Muscle of leg (tissue), 11 donors: ENCODE measurements around the gene CLCN2. TPM values are rescaled to one million over a fixed set of nuclear protein-coding genes. Genes with fewer than 3 reads are reported as not detected.
A peak's percentile ranks its signal among the peaks of the same experiment; 100 is the strongest.

ENCODE experiments used
- DNase-seq: peaks from one replicate; pipeline ENCODE4 v3.0.0; 2013
- H3K27ac ChIP-seq: one replicate; pipeline ENCODE4 v1.5.1; 2013; ENCODE audit warnings: mild to moderate bottlenecking, low read length, control low read depth
- H3K27me3 ChIP-seq: one replicate; pipeline ENCODE4 v1.6.1; 2013; ENCODE audit warnings: low read length; ENCODE audit not compliant: control insufficient read depth, insufficient read depth
- H3K36me3 ChIP-seq: one replicate; pipeline ENCODE4 v1.6.1; 2013; ENCODE audit warnings: low read length; ENCODE audit not compliant: control insufficient read depth, insufficient read depth
- H3K4me1 ChIP-seq: one replicate; pipeline ENCODE4 v1.6.1; 2013; ENCODE audit warnings: low read length; ENCODE audit not compliant: control insufficient read depth, insufficient read depth
- H3K4me3 ChIP-seq: one replicate; pipeline ENCODE4 v1.5.1; 2013; ENCODE audit warnings: low read length, control low read depth
- H3K9me3 ChIP-seq: replicated peaks from 2 replicates; pipeline ENCODE4 v1.6.1; 2013; ENCODE audit warnings: low read depth, low read length; ENCODE audit not compliant: control insufficient read depth
- WGBS: methylation state at CpG from one replicate; pipeline ENCODE4 v1.1.5; 2013; ENCODE audit warnings: missing lambda C conversion rate; ENCODE audit not compliant: insufficient coverage; 5-methylcytosine and 5-hydroxymethylcytosine counted together
- polyA plus RNA-seq, 8 donors: library from polyadenylated mRNA; unstranded; fragments of 120-200 nt; gene quantifications; one replicate each; pipeline versions ENCODE4 v1.2.1 to v1.2.3, GENCODE V29; 2013; ENCODE audit warnings: inconsistent platforms in 1 of 8, low replicate concordance in 1 of 8; ENCODE audit not compliant: insufficient read length in 8 of 8, insufficient read depth in 1 of 8
- total RNA-seq: library from RNA; stranded (reverse); fragments of 120-200 nt; gene quantifications from one replicate; pipeline ENCODE4 v1.2.4, GENCODE V29; 2013

Gene CLCN2
- total and polyA plus RNA-seq, 9 donors: 2.5 to 5.3 (median 3.9) TPM

DNA sequence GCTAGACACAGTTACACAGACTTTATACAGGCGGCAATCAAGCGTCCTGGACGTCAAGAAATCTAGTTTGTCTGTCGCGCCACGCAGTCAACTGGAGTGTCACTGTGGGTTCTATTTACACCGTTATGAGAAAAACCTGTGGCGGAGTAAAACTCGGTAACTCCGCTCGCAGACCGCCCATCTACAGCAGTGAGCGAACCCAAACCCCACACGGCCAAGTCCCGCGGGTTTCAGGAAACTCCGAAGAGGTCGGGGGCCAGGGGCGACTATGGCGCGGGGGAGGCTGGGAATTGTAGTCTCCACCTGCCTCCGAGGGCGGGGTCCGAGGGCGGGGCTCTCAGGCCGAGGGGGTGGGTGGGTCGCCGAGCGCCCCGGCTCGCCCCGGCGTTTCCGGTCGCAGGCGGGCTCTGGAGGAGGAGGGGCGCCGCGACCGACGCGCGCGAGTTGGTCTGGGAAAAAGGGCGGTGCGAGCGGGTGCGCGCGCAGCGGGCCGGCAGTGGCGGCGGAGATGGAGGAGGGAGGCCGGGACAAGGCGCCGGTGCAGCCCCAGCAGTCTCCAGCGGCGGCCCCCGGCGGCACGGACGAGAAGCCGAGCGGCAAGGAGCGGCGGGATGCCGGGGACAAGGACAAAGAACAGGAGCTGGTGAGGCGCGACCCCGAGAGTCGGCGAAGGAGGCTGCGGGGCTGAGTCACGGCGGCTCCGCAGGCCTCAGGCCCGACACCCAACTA is 62.5 kb downstream of the CLCN2 start, which contains the start of gene PSMD2:
PSMD2 (plus strand) TSS at position 483 of the 729 bp plus-strand sequence; CDS start at position 509, 26 bp downstream.
- Histone ChIP-seq H3K27me3 (no peaks in the 10 kb centered on the region), H3K27ac (peak within 1 kb of the TSS; percentile 53), H3K4me3 (peak within 1 kb of the TSS; percentile 90), H3K4me1 (peaks cover 14% of the 10 kb centered on the region), H3K36me3 (peaks cover 35% of the 10 kb centered on the region), H3K9me3 (no peaks in the 10 kb centered on the region)
- DNase-seq: peak; percentile 99
- WGBS: under 1% methylated on average over 72 of the region's 78 CpGs

DNA sequence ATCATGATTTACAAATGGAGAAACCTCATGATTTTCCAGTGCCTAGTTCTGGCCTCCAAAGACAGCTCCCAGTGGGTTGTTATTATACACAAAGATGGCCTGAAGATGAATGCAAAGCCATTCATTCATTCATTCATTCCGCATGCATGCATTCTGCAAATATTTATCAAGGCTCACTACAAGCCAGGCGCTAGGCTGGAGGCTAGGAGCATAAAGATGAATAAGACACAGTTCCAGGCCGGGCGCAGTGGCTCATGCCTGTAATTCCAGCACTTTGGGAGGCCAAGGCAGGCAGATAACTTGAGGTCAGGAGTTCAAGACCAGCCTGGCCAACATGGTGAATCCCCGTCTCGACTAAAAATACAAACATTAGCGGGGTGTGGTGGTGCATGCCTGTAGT is 64.8 kb downstream of the CLCN2 start:
- no peaks in the 10 kb centered on the region for H3K27me3 ChIP-seq
- no peak for DNase-seq
- 79% methylated on average over 6 of the region's 7 CpGs for WGBS
- H3K4me3 ChIP-seq: no peak overlapping the region
- H3K36me3 ChIP-seq: peaks cover 12% of the 10 kb centered on the region
- H3K27ac ChIP-seq: no peak overlapping the region
- peaks cover 14% of the 10 kb centered on the region for H3K4me1 ChIP-seq
- H3K9me3 ChIP-seq: no peaks in the 10 kb centered on the region

Other genes starting within 250 kb of the CLCN2 start
- 32.6 TPM for gene EIF2B5, start 226.2 kb downstream of the CLCN2 start, total RNA-seq
- gene EIF2B5, start 226.2 kb downstream of the CLCN2 start, polyA plus RNA-seq: 10 to 100 TPM; 35.6 to 41.0 (median 38.5) TPM
- 37.1 TPM for gene DVL3, start 206.2 kb downstream of the CLCN2 start, total RNA-seq
- gene DVL3, start 206.2 kb downstream of the CLCN2 start, polyA plus RNA-seq: 10 to 100 TPM; 69.4 to 96.9 (median 88.0) TPM
- 130 TPM for gene AP2M1, start 186.8 kb downstream of the CLCN2 start, total RNA-seq
- gene AP2M1, start 186.8 kb downstream of the CLCN2 start, polyA plus RNA-seq: 100 to 1,000 TPM; 191 to 255 (median 218) TPM
- 33.0 TPM for gene ABCF3, start 175.4 kb downstream of the CLCN2 start, total RNA-seq
- 10 to 100 TPM; 42.0 to 54.5 (median 48.8) TPM for gene ABCF3, start 175.4 kb downstream of the CLCN2 start, polyA plus RNA-seq
- gene VWA5B2, start 132.0 kb downstream of the CLCN2 start, total RNA-seq: 0.04 TPM
- gene VWA5B2, start 132.0 kb downstream of the CLCN2 start, polyA plus RNA-seq: 1 to 10 TPM in 1 of 8 donors, under 1 TPM in 7; 0.23 to 1.2 (median 0.42) TPM
- 9.6 TPM for gene ALG3, start 112.6 kb downstream of the CLCN2 start, total RNA-seq
- gene ALG3, start 112.6 kb downstream of the CLCN2 start, polyA plus RNA-seq: 10 to 100 TPM; 21.5 to 28.0 (median 23.2) TPM
- 1.6 TPM for gene EEF1AKMT4, start 111.9 kb downstream of the CLCN2 start, total RNA-seq
- 1 to 10 TPM; 1.0 to 2.1 (median 1.6) TPM for gene EEF1AKMT4, start 111.9 kb downstream of the CLCN2 start, polyA plus RNA-seq
- 0.04 TPM for gene CAMK2N2, start 100.1 kb downstream of the CLCN2 start, total RNA-seq
- under 1 TPM in 2 of 8 donors, not detected in 6; 0.10 to 0.16 TPM for gene CAMK2N2, start 100.1 kb downstream of the CLCN2 start, polyA plus RNA-seq
- not detected for gene ECE2, start 85.6 kb downstream of the CLCN2 start, total RNA-seq
- gene ECE2, start 85.6 kb downstream of the CLCN2 start, polyA plus RNA-seq: not detected
- gene PSMD2, start 62.4 kb downstream of the CLCN2 start, total RNA-seq: 108 TPM
- 100 to 1,000 TPM; 145 to 200 (median 185) TPM for gene PSMD2, start 62.4 kb downstream of the CLCN2 start, polyA plus RNA-seq
- 115 TPM for gene EIF4G1, start 47.0 kb downstream of the CLCN2 start, total RNA-seq
- 100 to 1,000 TPM; 161 to 242 (median 202) TPM for gene EIF4G1, start 47.0 kb downstream of the CLCN2 start, polyA plus RNA-seq
- gene FAM131A, start 24.0 kb downstream of the CLCN2 start, total RNA-seq: 9.8 TPM
- 10 to 100 TPM in 5 of 8 donors, 1 to 10 TPM in 3; 8.4 to 14.9 (median 10.7) TPM for gene FAM131A, start 24.0 kb downstream of the CLCN2 start, polyA plus RNA-seq
- 53.2 TPM for gene POLR2H, start 105 bp upstream of the CLCN2 start, total RNA-seq
- 10 to 100 TPM; 39.9 to 55.0 (median 48.5) TPM for gene POLR2H, start 105 bp upstream of the CLCN2 start, polyA plus RNA-seq
- gene THPO, start 16.6 kb upstream of the CLCN2 start, total RNA-seq: 0.89 TPM
- 1 to 10 TPM; 1.5 to 2.8 (median 2.1) TPM for gene THPO, start 16.6 kb upstream of the CLCN2 start, polyA plus RNA-seq
- 14.1 TPM for gene CHRD, start 18.4 kb upstream of the CLCN2 start, total RNA-seq
- 10 to 100 TPM; 14.7 to 21.9 (median 18.0) TPM for gene CHRD, start 18.4 kb upstream of the CLCN2 start, polyA plus RNA-seq
- gene EPHB3, start 200.2 kb upstream of the CLCN2 start, total RNA-seq: 36.2 TPM
- gene EPHB3, start 200.2 kb upstream of the CLCN2 start, polyA plus RNA-seq: 10 to 100 TPM; 36.2 to 62.1 (median 47.6) TPM